Sigmoid colon (tissue), 7 donors: ENCODE measurements around the gene RETREG1. TPM values are rescaled to one million over a fixed set of nuclear protein-coding genes. Genes with fewer than 3 reads are reported as not detected.

Experiments used
- DNase-seq: peaks from one replicate; pipeline ENCODE4 v3.0.0-alpha.2; 2019
- H3K27ac ChIP-seq, 4 donors: fragments of 200-600 bp; sonication (generic); one replicate each; pipeline ENCODE4 v1.5.1; 2016 to 2019; ENCODE audit warnings: mild to moderate bottlenecking in 1 of 4
- H3K27me3 ChIP-seq, 3 donors: fragments of 200-600 bp; sonication (generic); one replicate each; pipeline ENCODE4 v1.5.1; 2019; ENCODE audit warnings: mild to moderate bottlenecking in 1 of 3
- H3K36me3 ChIP-seq, 4 donors: fragments of 200-600 bp; sonication (generic); one replicate each; pipeline ENCODE4 v1.5.1; 2016 to 2019
- H3K4me1 ChIP-seq, 4 donors: fragments of 200-600 bp; sonication (generic); one replicate each; pipeline ENCODE4 v1.5.1; 2017 to 2019
- H3K4me3 ChIP-seq, 4 donors: fragments of 200-600 bp; sonication (generic); one replicate each; pipeline ENCODE4 v1.5.1; 2017 to 2019; ENCODE audit warnings: mild to moderate bottlenecking in 2 of 4, moderate library complexity in 1 of 4
- H3K9me3 ChIP-seq, 4 donors: fragments of 200-600 bp in 3 of 4; sonication (generic) in 3 of 4; one replicate each; pipeline versions ENCODE4 v1.5.1 to v1.6.1; 2013 to 2019
- EP300 ChIP-seq, 4 donors: sonication (generic); formaldehyde crosslinking; IDR thresholded peaks; one replicate each; pipeline ENCODE4 v1.6.1; 2017; ENCODE audit warnings: antibody characterized with exemption in 4 of 4
- POLR2A ChIP-seq, 2 donors: fragments of 450-650 bp; IDR thresholded peaks; one replicate each; pipeline ENCODE4 v1.6.1; 2016; ENCODE audit warnings: antibody characterized with exemption in 2 of 2, mild to moderate bottlenecking in 2 of 2, moderate library complexity in 2 of 2
- POLR2AphosphoS5 ChIP-seq, 4 donors: sonication (generic); formaldehyde crosslinking; IDR thresholded peaks; one replicate each; pipeline ENCODE4 v1.6.1; 2017; ENCODE audit warnings: antibody characterized with exemption in 4 of 4
- WGBS, 2 donors: extraction: QIAGEN DNeasy Blood & Tissue Kit; methylation state at CpG; one replicate each; pipeline ENCODE4 v1.1.7; 2013; 5-methylcytosine and 5-hydroxymethylcytosine counted together
- intact Hi-C: fragments of 100-400 bp; cut with DNase I; formaldehyde crosslinking; loops from one replicate; pipeline ENCODE4 v1.15.1; 2023
- polyA plus RNA-seq, 3 donors: library from polyadenylated mRNA; stranded (reverse); fragments of 200-250 nt; gene quantifications; one replicate each; pipeline ENCODE4 v1.2.3, GENCODE V29; 2013
- total RNA-seq, 4 donors: library from RNA; depleted of rRNA; stranded (reverse); fragments of >200 nt; gene quantifications; one replicate each; pipeline ENCODE4 v1.1.0, GENCODE V29; 2016
- TF ChIP-seq, protein P1 (sequence below), 4 experiments: fragments of 450-650 bp in 3 of 4; fragments of 200-600 bp in 1 of 4; IDR thresholded peaks; one replicate each; pipeline ENCODE4 v1.5.1; 2016 to 2019; ENCODE audit warnings: antibody characterized with exemption in 4 of 4, mild to moderate bottlenecking in 3 of 4, moderate library complexity in 2 of 4
- donor health status: healthy with polysubstance abuse.
- donor health status: Bipolar disorder and iron deficiency.
- donor health status: healthy.

The RETREG1 gene
- total and polyA plus RNA-seq, 7 donors, result 10.8 to 21.2 (median 14.6) TPM

DNA sequence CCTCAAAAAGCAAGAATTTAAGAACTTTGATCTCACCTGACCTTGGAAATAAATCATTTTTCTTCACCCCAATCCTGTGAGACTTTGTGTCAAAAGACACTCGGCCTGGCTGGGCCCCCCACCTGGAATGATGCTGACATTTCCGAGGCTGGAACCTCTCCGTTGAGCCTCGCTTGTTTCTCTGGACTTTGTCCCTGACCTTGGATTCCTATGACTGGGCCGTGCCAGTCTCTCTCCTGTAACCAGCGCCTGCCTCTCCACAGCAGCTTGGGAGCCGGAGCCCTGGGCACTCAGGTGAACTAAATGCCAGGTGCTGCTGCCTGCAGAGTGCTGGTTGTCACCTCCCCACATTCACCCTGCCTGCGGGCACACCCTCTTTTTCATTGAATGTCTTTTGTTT is 62.7 kb downstream of the RETREG1 start:
- no peaks in the 10 kb centered on the region for H3K27me3 ChIP-seq
- no peak overlapping the region for H3K4me3 ChIP-seq
- no peak overlapping the region for H3K27ac ChIP-seq
- 26 to 79% methylated on average over 8 of the region's 8 CpGs for WGBS, 2 donors
- H3K4me1 ChIP-seq, result peaks cover 0 to 11% (median 8%) of the 10 kb centered on the region in 4 donors
- TF ChIP-seq POLR2A (IDR thresholded peaks at IDR 0.05), result no peak
- no peak for TF ChIP-seq POLR2AphosphoS5 (IDR thresholded peaks at IDR 0.05)
- TF ChIP-seq, protein P1, sequence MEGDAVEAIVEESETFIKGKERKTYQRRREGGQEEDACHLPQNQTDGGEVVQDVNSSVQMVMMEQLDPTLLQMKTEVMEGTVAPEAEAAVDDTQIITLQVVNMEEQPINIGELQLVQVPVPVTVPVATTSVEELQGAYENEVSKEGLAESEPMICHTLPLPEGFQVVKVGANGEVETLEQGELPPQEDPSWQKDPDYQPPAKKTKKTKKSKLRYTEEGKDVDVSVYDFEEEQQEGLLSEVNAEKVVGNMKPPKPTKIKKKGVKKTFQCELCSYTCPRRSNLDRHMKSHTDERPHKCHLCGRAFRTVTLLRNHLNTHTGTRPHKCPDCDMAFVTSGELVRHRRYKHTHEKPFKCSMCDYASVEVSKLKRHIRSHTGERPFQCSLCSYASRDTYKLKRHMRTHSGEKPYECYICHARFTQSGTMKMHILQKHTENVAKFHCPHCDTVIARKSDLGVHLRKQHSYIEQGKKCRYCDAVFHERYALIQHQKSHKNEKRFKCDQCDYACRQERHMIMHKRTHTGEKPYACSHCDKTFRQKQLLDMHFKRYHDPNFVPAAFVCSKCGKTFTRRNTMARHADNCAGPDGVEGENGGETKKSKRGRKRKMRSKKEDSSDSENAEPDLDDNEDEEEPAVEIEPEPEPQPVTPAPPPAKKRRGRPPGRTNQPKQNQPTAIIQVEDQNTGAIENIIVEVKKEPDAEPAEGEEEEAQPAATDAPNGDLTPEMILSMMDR (IDR thresholded peaks at IDR 0.05), result no peak
- no peaks in the 10 kb centered on the region for H3K36me3 ChIP-seq
- no peaks in the 10 kb centered on the region for H3K9me3 ChIP-seq
- no peak for DNase-seq
- intact Hi-C loops, result loop anchor here (5.0 kb wide), 1 partner anchor 62 kb away; no protein-coding TSS in a partner anchor

DNA sequence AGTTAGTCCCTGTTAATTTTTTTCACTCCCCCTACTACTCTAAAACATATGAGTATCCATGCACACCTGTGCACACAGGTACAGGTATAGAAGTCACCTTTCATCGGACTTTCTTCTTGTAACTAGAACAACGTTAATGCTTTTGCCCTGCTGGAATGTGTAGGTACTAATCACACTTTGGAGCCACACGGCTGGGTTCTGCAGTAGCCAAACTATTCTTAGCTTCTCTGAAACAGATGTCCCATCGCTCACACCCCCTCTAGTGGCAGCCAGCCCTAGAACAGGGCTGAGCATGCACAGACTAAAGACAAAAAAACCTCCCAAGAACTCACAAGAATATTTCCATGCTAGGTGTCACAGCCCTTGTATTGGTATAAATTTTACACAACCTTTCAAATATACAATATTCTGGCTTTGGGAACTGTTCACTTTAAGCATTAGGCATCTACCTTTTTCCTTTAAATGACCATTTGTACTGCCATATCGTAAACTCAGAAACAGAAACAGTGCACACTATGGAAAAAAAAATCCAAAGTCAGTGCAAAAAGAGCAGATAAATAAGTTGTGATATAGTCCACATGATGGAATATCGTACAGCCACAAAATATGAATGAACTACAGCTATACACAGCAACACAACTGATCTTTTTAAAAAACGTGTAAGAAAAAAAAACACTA is 64.0 kb downstream of the RETREG1 start:
- 28 to 44% methylated on average over 7 of the region's 7 CpGs for WGBS, 2 donors
- peak; percentile 77 for DNase-seq
- H3K27me3 ChIP-seq, result no peaks in the 10 kb centered on the region
- no peaks in the 10 kb centered on the region for H3K9me3 ChIP-seq
- no peaks in the 10 kb centered on the region for H3K36me3 ChIP-seq
- H3K4me1 ChIP-seq, result peaks cover 0 to 11% (median 10%) of the 10 kb centered on the region in 4 donors
- H3K27ac ChIP-seq, result no peak overlapping the region
- intact Hi-C loops, result loop anchor here (5.0 kb wide), 1 partner anchor 61 kb away; no protein-coding TSS in a partner anchor
- H3K4me3 ChIP-seq, result no peak overlapping the region
- no peak for TF ChIP-seq POLR2A (IDR thresholded peaks at IDR 0.05)
- TF ChIP-seq EP300 (IDR thresholded peaks at IDR 0.05), result no peak
- TF ChIP-seq, protein P1 (IDR thresholded peaks at IDR 0.05), result peak in 3 of 4 experiments; percentile 54 to 67 (median 65)

DNA sequence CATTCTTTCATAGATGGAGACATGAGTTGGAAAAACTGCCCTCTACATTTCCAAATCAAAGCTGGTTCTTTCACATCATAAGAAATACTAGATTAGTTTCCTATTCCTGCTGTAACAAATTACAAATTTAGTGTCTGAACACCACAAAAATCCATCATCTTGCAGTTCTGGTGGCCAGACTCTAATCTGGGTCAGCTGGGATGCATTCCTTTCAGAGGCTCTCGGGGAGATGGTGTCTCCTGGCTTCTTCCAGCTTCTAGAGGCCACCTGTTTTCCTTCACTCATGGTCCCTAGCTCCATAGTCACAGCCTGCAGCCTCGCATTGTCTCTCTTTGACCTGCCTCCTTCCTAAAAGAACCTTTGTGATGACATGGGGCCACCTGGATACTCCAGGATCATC is 65.2 kb downstream of the RETREG1 start:
- intact Hi-C loops, result loop anchor here (5.0 kb wide), 1 partner anchor 59 kb away; no protein-coding TSS in a partner anchor
- peaks cover 0 to 11% (median 10%) of the 10 kb centered on the region in 4 donors for H3K4me1 ChIP-seq
- H3K27me3 ChIP-seq, result no peaks in the 10 kb centered on the region
- no peaks in the 10 kb centered on the region for H3K9me3 ChIP-seq
- H3K36me3 ChIP-seq, result no peaks in the 10 kb centered on the region
- H3K27ac ChIP-seq, result no peak overlapping the region
- TF ChIP-seq POLR2AphosphoS5 (IDR thresholded peaks at IDR 0.05) (no peak), EP300 (IDR thresholded peaks at IDR 0.05) (no peak), POLR2A (IDR thresholded peaks at IDR 0.05) (no peak)
- TF ChIP-seq, protein P1 (IDR thresholded peaks at IDR 0.05), result no peak
- DNase-seq, result no peak
- H3K4me3 ChIP-seq, result no peak overlapping the region
- WGBS, 2 donors, result 90% methylated on average over 2 of the region's 2 CpGs

DNA sequence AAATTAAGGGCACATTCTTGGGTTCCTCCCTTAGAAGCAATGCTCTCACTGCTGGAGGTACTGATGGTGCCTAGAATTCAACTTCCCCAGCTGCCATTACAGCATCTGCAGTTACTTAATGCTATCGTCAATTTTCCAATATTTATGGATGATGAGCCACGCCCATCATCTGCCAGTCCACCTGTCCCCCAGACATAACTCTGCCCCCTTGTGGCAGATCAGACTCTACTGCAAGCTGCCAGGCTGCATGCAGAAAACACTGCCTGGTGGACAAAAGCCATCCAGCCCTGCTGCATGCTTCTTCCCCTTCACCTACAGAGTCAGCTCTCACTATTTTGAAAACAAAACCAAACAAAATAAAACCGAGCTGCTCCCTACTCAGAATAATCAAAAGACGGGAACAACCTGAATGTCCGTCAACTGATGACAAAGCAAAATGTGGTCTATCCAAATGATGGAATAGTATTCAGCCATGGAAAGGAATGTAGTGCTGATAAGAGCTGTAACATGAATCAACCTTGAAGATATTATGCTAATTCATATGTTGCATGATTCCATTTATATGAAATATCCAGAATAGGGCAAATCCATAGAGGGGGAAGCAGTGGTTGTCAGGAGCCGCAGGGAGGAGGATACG is 66.4 kb downstream of the RETREG1 start:
- DNase-seq, result no peak
- Histone ChIP-seq H3K4me3 (no peak overlapping the region), H3K27ac (no peak overlapping the region), H3K27me3 (no peaks in the 10 kb centered on the region), H3K36me3 (no peaks in the 10 kb centered on the region), H3K9me3 (no peaks in the 10 kb centered on the region), H3K4me1 (peaks cover 0 to 11% (median 10%) of the 10 kb centered on the region in 4 donors)
- TF ChIP-seq, protein P1 (IDR thresholded peaks at IDR 0.05), result peak in 3 of 4 experiments; percentile 24 to 56 (median 30)
- no peak for TF ChIP-seq POLR2AphosphoS5 (IDR thresholded peaks at IDR 0.05)
- intact Hi-C loops, result loop anchor here (5.0 kb wide), 1 partner anchor 58 kb away; no protein-coding TSS in a partner anchor
- 58 to 81% methylated on average over 7 of the region's 7 CpGs for WGBS, 2 donors
